HepG2 (cell line): Measurements from ENCODE around the gene LYSMD2. TPM values are rescaled to one million over a fixed set of nuclear protein-coding genes. Genes with fewer than 3 reads are reported as not detected.

ENCODE experiments used
- ASH2L ChIP-seq: fragments of 300-600, 200-600 bp; sonication (generic); IDR thresholded peaks from 2 replicates; pipeline ENCODE4 v1.7.0; 2017; ENCODE audit warnings: low read depth, mild to moderate bottlenecking, moderate library complexity, mixed read lengths, low read length; ENCODE audit not compliant: insufficient read length
- BATF2 ChIP-seq: sonication (generic); formaldehyde crosslinking; IDR thresholded peaks from 2 replicates; pipeline ENCODE4 v1.8.0; 2022; ENCODE audit warnings: mild to moderate bottlenecking, missing genetic modification reagents, moderate library complexity
- BHLHE40 ChIP-seq: IDR thresholded peaks from 2 replicates; pipeline ENCODE4 v1.6.1; 2011; ENCODE audit warnings: low read length, improper control_type of control experiment
- CREBL2 ChIP-seq: sonication (generic); formaldehyde crosslinking; IDR thresholded peaks from 2 replicates; pipeline ENCODE4 v1.8.1; 2023; ENCODE audit warnings: missing genetic modification reagents, mild to moderate bottlenecking, borderline replicate concordance
- FLYWCH1 ChIP-seq: sonication (generic); formaldehyde crosslinking; IDR thresholded peaks from 2 replicates; pipeline ENCODE4 v1.8.1; 2023; ENCODE audit warnings: mild to moderate bottlenecking, missing genetic modification reagents
- HNRNPUL1 ChIP-seq: fragments of 200-400 bp; formaldehyde crosslinking; IDR thresholded peaks from 2 replicates; pipeline ENCODE4 v1.6.1; 2017; ENCODE audit warnings: low read depth, mild to moderate bottlenecking, low read length, moderate library complexity
- HOMEZ ChIP-seq: IDR thresholded peaks from 2 replicates; pipeline ENCODE4 v1.6.1; 2016; ENCODE audit warnings: low read depth
- NFE2L1 ChIP-seq: sonication (generic); formaldehyde crosslinking; IDR thresholded peaks from 2 replicates; pipeline ENCODE4 v1.4.0; 2020; ENCODE audit warnings: missing genetic modification reagents, mild to moderate bottlenecking, borderline replicate concordance
- NFKB2 ChIP-seq: sonication (generic); formaldehyde crosslinking; IDR thresholded peaks from 2 replicates; pipeline ENCODE4 v1.4.0; 2020; ENCODE audit warnings: missing genetic modification reagents, borderline replicate concordance
- PCBP1 ChIP-seq: fragments of 200-400 bp; formaldehyde crosslinking; IDR thresholded peaks from 2 replicates; pipeline ENCODE4 v1.6.1; 2017; ENCODE audit warnings: mild to moderate bottlenecking, low read depth, low read length, borderline replicate concordance
- UBTF ChIP-seq: sonication (generic); formaldehyde crosslinking; IDR thresholded peaks from 2 replicates; pipeline ENCODE4 v1.4.0; 2020; ENCODE audit warnings: mild to moderate bottlenecking, missing genetic modification reagents
- ZZZ3 ChIP-seq: sonication (generic); formaldehyde crosslinking; IDR thresholded peaks from 2 replicates; pipeline ENCODE4 v1.4.0; 2020; ENCODE audit warnings: missing genetic modification reagents, mild to moderate bottlenecking, borderline replicate concordance
- polyA plus RNA-seq, 8 experiments: library from polyadenylated mRNA; depleted of rRNA in 3 of 8; stranded (reverse) in 7 of 8; unstranded in 1 of 8; fragments of >200 nt; fragmentation: Illumina TruSeq in 4 of 8; extraction: Trizol in 4 of 8; gene quantifications; 2 replicates each; pipeline versions ENCODE4 v1.2.1 to v1.2.3, GENCODE V29; 2011 to 2016; ENCODE audit warnings: low read depth in 4 of 8, missing spikeins in 1 of 8, mixed read lengths in 1 of 8; ENCODE audit not compliant: insufficient read depth in 1 of 8
- total RNA-seq, 5 experiments: library from RNA; depleted of rRNA; stranded (reverse); fragments of >200 nt; fragmentation: Illumina TruSeq; extraction: Trizol; gene quantifications; 2 replicates each; pipeline ENCODE4 v1.2.3, GENCODE V29; 2016; ENCODE audit warnings: low read depth in 1 of 5

The LYSMD2 gene
- total and polyA plus RNA-seq, 2 of the 13 experiments (the other 11 are each of a cell fraction or from before 2014, with no cell fraction given): 0.05 to 0.27 TPM

GRCh38 chr15:51724673-51725072 lies 12.8 kb downstream of the LYSMD2 start (continued):
- TF ChIP-seq NFE2L1 (CRISPR knock-in tag) (no peak), HNRNPUL1 (no peak), BATF2 (CRISPR knock-in tag) (no peak), UBTF (CRISPR knock-in tag) (no peak), NFKB2 (CRISPR knock-in tag) (no peak), PCBP1 (no peak), ASH2L (no peak), FLYWCH1 (CRISPR knock-in tag) (no peak), BHLHE40 (no peak), ZZZ3 (no peak), HOMEZ (no peak), CREBL2 (CRISPR knock-in tag) (no peak)
